ENCODE results near the gene RSL1D1.
"Not testable (repeated sequence)": the region's sequence is repeated elsewhere in the genome, so short reads cannot be mapped to it uniquely, and the experiment has no call there.

The RSL1D1 gene

GRCh38 chr16:11843206-11843605 is 8.1 kb downstream of the RSL1D1 start:
- no peak for DNase-seq

- no peak for DNase-seq
Observed at GRCh38 chr16:11841026-11841425, 10.3 kb downstream of the RSL1D1 start.

GRCh38 chr16:11836650-11837244 is 14.6 kb downstream of the RSL1D1 start:
- no peak for DNase-seq

GRCh38 chr16:11835891-11836649 is 15.3 kb downstream of the RSL1D1 start:
- DNase-seq, result no peak

GRCh38 chr16:11835309-11835708 is 16.0 kb downstream of the RSL1D1 start:
- DNase-seq, result no peak

- no peak for DNase-seq
Observed at GRCh38 chr16:11833951-11834695, 17.2 kb downstream of the RSL1D1 start.

- DNase-seq, result no peak
Observed at GRCh38 chr16:11828696-11829095, 22.6 kb downstream of the RSL1D1 start.

GRCh38 chr16:11825520-11826165 is 25.7 kb downstream of the RSL1D1 start:
- DNase-seq, result not testable (repeated sequence)

- no peak for DNase-seq
Observed at GRCh38 chr16:11824362-11824761, 27.0 kb downstream of the RSL1D1 start.

GRCh38 chr16:11823645-11824044 is 27.7 kb downstream of the RSL1D1 start:
- DNase-seq, result not testable (repeated sequence)

- no peak for DNase-seq
Observed at GRCh38 chr16:11819798-11820197, 31.5 kb downstream of the RSL1D1 start.

GRCh38 chr16:11818970-11819369 is 32.4 kb downstream of the RSL1D1 start:
- not testable (repeated sequence) for DNase-seq

GRCh38 chr16:11816123-11816522 is 35.2 kb downstream of the RSL1D1 start:
- no peak for DNase-seq

- not testable (repeated sequence) for DNase-seq
Observed at GRCh38 chr16:11814800-11815199, 36.5 kb downstream of the RSL1D1 start.

- DNase-seq, result no peak
Observed at GRCh38 chr16:11806721-11807120, 44.6 kb downstream of the RSL1D1 start.

- no peak for DNase-seq
Observed at GRCh38 chr16:11805556-11805955, 45.8 kb downstream of the RSL1D1 start.

GRCh38 chr16:11801481-11802021 is 49.8 kb downstream of the RSL1D1 start:
- no peak for DNase-seq

GRCh38 chr16:11800382-11800718 is 51.0 kb downstream of the RSL1D1 start:
- DNase-seq, result no peak

GRCh38 chr16:11799509-11800381 is 51.6 kb downstream of the RSL1D1 start:
- peak; percentile 56 for DNase-seq

- no peak for DNase-seq
Observed at GRCh38 chr16:11799017-11799381, 52.3 kb downstream of the RSL1D1 start.

GRCh38 chr16:11797957-11798299 is 53.4 kb downstream of the RSL1D1 start:
- peak; percentile 38 for DNase-seq
